SJCRH30 (cell line): ENCODE measurements around the gene STK32C. TPM values are rescaled to one million over a fixed set of nuclear protein-coding genes. Genes with fewer than 3 reads are reported as not detected.

Experiments
- DNase-seq, 2 experiments: peaks; one replicate each; pipeline ENCODE4 v3.0.0-alpha.2; 2015 to 2020
- H3K27ac ChIP-seq: fragments of 250-450 bp; sonication (Bioruptor Pico); 2 replicates; pipeline ENCODE4 v1.5.1; 2020; ENCODE audit warnings: mild to moderate bottlenecking, moderate library complexity
- H3K27me3 ChIP-seq: fragments of 250-450 bp; sonication (Bioruptor Pico); 2 replicates; pipeline ENCODE4 v1.5.1; 2020; ENCODE audit warnings: mild to moderate bottlenecking, moderate library complexity
- H3K36me3 ChIP-seq: fragments of 250-450 bp; sonication (Bioruptor Pico); 2 replicates; pipeline ENCODE4 v1.5.1; 2020; ENCODE audit warnings: mild to moderate bottlenecking, moderate library complexity
- H3K4me1 ChIP-seq: fragments of 250-450 bp; sonication (Bioruptor Pico); 2 replicates; pipeline ENCODE4 v1.5.1; 2020; ENCODE audit warnings: mild to moderate bottlenecking, moderate library complexity
- H3K4me3 ChIP-seq: fragments of 250-450 bp; sonication (Bioruptor Pico); 2 replicates; pipeline ENCODE4 v1.5.1; 2020; ENCODE audit warnings: mild to moderate bottlenecking, moderate library complexity
- H3K9me3 ChIP-seq: fragments of 250-450 bp; sonication (Bioruptor Pico); replicated peaks from 2 replicates; pipeline ENCODE4 v1.5.1; 2020; ENCODE audit warnings: mild to moderate bottlenecking, moderate library complexity
- total RNA-seq: library from RNA; depleted of rRNA; stranded (reverse); fragments of >200 nt; shearing (Covaris generic); gene quantifications from 2 replicates; pipeline ENCODE4 v1.2.3, GENCODE V29; 2014

The STK32C gene
- total RNA-seq, 1 experiment from 2014 or later: 4.2 TPM

DNA sequence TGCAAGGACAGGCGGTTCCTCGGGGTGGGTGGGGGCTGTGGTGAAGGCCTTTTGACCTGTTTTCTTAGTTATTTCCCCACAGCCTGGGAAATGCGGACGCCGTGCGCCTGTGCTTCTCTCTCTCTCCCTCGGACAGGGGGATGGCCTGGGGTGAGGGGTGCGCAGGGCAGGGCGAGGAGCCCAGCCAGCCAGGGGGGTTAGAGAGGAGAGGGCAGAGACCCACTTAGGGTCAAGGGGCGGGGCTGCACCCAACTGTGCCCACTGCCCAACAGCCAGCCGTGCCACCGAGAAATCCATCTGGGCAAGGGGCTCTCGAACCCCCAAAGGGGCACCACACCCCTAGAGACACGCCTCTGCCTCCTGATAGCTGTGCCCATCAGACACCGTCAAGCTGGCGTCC lies 67.2 kb downstream of the STK32C start:
- DNase-seq: no peak
- Histone ChIP-seq H3K36me3 (no peaks in the 10 kb centered on the region), H3K4me1 (no peaks in the 10 kb centered on the region), H3K9me3 (no peaks in the 10 kb centered on the region), H3K27me3 (no peaks in the 10 kb centered on the region), H3K4me3 (no peak overlapping the region), H3K27ac (no peak overlapping the region)

DNA sequence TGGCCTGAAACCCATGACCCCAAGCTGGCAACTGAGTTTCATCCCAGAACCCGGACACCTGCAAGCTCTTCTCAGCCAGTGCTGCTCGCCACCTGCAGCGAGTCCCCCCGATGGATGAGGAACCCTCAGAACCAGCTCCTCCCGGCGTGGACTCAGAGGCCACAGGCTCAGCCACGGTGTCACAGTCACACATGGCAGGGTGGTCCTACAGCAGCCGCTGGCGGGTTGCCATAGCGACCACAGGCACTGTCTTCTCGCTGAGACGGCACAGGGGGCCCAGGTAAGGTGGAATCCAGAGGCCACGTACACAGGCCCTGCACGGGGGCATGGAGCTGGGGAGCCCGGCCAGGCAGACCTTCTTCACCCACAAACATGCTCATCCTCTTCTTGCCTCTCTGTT lies 67.6 kb downstream of the STK32C start:
- DNase-seq: no peak
- H3K27me3 ChIP-seq: no peaks in the 10 kb centered on the region
- no peak overlapping the region for H3K4me3 ChIP-seq
- no peaks in the 10 kb centered on the region for H3K9me3 ChIP-seq
- H3K36me3 ChIP-seq: no peaks in the 10 kb centered on the region
- no peak overlapping the region for H3K27ac ChIP-seq
- no peaks in the 10 kb centered on the region for H3K4me1 ChIP-seq

DNA sequence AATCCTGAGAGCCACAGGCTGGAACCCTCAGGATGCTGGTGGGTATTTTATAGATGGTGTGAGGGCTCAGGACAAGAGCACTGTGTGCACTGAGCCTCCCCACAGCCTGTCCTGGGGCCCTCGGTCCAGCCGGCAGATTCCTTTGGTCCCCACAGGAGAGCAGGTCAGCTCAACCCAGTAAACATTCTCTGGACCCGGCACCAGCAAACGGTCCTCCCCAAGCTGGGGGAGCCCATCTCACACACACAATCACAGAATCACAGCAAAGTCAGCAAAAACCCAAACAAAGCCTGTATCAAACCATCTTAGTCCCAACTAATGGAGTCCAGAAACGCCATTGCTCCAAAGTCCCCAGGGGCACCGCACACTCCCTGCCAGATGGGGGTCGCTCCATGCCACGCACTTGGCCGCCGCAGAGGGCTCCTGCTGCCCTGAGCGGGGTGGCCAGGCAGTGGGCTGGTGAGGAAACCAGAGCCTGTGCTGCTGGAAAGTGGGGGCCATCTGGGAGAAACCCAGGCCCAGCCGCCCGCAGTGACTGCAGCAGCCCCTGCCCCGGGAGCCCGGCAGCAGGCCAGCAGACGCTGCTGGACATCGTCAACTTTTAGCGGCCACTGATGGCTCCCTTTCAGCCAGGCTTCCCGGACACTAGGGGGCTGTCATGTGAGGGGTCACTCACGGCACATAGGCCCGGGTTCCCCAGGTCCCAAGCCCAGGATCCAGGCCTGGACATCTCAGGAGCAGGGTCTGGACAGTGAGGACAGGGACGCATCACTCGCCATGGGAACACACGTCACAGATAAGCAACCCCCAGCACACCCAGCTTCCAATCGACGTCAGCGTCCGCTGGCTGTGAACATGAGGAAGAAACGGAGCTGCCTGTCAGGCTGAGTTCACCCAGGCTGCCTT lies 68.4 kb downstream of the STK32C start:
- Histone ChIP-seq H3K4me1 (no peaks in the 10 kb centered on the region), H3K9me3 (no peaks in the 10 kb centered on the region), H3K4me3 (no peak overlapping the region), H3K36me3 (no peaks in the 10 kb centered on the region), H3K27ac (no peak overlapping the region), H3K27me3 (no peaks in the 10 kb centered on the region)
- DNase-seq: no peak

DNA sequence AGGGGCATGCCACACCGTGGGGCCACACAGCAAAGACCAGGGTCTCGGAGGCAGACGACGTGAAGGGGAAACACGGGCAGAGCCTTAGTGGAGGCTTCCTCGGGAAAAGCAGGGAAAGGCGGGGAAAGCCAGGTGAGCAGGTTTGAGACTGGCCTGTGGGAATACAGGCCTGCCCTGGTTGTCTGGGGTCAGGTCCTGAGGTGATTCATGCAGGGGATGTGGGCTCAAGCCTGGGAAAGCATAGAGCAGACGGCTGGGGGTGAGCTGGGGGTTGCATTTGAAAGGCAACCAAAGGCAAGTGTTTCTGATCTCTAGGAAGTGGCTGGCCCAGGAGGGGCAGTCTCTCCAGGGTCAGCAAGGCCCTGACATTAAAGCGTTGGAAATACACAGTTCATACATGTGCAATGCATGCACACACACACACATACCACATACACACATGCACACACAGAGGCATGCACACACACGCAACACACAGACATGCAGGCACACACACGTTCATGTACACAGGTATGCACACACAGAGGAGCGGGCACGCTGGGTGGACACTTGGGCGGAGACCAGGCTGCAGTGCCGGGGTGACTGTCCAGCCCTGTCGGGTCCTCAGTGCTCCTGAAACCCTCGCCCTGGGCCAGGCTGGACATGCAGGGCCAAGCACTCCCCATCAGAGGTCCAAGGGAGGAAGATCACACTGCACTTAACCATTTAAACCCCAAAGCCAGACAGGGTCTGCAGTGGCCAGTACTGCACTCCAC lies 69.2 kb downstream of the STK32C start:
- H3K9me3 ChIP-seq: no peaks in the 10 kb centered on the region
- no peaks in the 10 kb centered on the region for H3K36me3 ChIP-seq
- no peak overlapping the region for H3K27ac ChIP-seq
- H3K4me1 ChIP-seq: peaks cover 2% of the 10 kb centered on the region; the same call in 1 of the 2 replicates
- no peak overlapping the region for H3K4me3 ChIP-seq
- DNase-seq: no peak
- H3K27me3 ChIP-seq: no peaks in the 10 kb centered on the region

DNA sequence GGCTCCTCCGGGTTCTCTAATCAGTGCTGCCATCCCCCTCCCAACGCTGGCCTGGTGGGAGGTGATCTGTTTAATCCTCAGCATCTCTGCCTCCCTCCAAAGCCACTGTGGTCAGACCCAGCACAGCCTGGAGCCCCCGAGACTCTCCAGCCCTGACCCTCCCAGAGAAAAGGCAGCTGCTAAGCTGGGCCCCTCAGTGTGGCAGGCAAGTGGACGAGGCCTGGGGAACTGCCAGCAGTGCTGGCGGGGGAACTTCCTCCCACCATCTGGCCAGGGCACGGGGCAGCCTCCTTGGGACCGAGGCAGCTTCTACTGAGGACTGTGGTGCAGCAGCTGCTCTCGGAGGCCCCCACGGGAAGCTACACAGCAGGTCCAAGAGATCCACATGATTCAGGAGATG lies 69.9 kb downstream of the STK32C start:
- no peak overlapping the region for H3K4me3 ChIP-seq
- H3K27me3 ChIP-seq: no peaks in the 10 kb centered on the region
- H3K9me3 ChIP-seq: no peaks in the 10 kb centered on the region
- peaks cover 2% of the 10 kb centered on the region; the same call in 1 of the 2 replicates for H3K4me1 ChIP-seq
- no peak for DNase-seq
- no peak overlapping the region for H3K27ac ChIP-seq
- no peaks in the 10 kb centered on the region for H3K36me3 ChIP-seq

DNA sequence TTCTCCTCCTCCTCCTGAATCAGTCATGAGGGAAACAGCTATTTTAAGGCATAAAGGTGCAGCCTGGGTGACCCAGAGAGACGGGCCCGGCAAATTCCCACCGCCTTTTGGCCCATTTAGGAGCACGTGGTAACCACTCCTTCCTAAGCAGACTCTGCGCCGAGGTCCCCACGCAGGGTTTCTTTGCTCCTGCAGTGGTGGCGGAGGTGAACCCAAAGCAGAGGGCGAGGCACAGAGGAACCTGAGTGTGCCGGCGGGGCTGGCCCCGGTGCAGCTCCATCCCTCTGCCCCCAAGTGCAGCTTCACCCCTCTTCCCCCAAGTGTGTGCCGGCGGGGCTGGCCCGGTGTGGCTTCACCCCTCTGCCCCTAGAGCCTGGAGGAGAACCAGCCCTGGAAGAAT lies 70.4 kb downstream of the STK32C start:
- peaks cover 2% of the 10 kb centered on the region; the same call in 1 of the 2 replicates for H3K4me1 ChIP-seq
- DNase-seq: no peak
- H3K27me3 ChIP-seq: no peaks in the 10 kb centered on the region
- H3K4me3 ChIP-seq: no peak overlapping the region
- H3K9me3 ChIP-seq: no peaks in the 10 kb centered on the region
- H3K36me3 ChIP-seq: no peaks in the 10 kb centered on the region
- H3K27ac ChIP-seq: no peak overlapping the region

DNA sequence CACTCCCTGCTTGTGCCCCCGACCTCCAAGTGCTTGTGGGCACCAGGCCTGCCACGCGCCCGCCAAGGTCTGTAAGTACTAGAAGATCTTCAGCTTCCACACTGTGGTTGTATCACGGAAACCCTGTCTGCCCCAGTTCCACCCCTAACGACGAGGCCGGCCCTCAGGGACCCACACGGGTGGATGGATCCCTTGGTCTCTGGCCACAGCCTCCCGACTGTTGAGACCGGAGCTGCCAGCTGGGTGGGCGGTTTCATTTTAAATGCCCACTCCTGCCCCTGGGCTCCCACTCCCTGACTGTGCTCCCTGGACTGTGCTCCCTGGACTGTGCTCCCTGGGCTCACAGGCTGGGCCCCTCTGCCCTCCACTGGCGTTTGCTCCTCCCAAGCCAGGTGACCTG lies 70.9 kb downstream of the STK32C start:
- Histone ChIP-seq H3K27ac (no peak overlapping the region), H3K4me1 (peaks cover 2% of the 10 kb centered on the region; the same call in 1 of the 2 replicates), H3K27me3 (no peaks in the 10 kb centered on the region), H3K36me3 (no peaks in the 10 kb centered on the region), H3K4me3 (no peak overlapping the region), H3K9me3 (no peaks in the 10 kb centered on the region)
- DNase-seq: no peak

DNA sequence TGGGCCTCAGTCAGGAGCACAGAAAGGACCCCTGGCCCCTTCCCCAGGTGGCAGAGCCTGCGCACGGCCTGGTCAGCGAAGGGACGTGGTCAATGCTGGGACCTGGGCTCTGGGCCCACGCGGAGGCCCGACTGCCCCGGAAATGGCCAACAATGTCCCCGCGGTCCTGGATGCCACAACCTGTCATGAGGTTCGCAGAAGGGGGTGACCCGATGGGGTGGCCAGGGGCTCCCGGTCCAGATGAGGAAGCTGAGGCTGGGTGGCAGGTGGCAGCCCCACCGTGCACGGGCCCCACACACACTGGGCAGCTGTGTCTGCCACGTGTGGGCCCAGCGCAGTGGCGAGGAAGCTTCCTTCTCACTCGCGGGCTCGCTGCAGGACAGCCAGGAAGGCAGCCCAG lies 71.6 kb downstream of the STK32C start:
- DNase-seq: no peak
- no peak overlapping the region for H3K27ac ChIP-seq
- no peaks in the 10 kb centered on the region for H3K9me3 ChIP-seq
- H3K4me1 ChIP-seq: peaks cover 2% of the 10 kb centered on the region; the same call in 1 of the 2 replicates
- no peak overlapping the region for H3K4me3 ChIP-seq
- no peaks in the 10 kb centered on the region for H3K27me3 ChIP-seq
- H3K36me3 ChIP-seq: no peaks in the 10 kb centered on the region

DNA sequence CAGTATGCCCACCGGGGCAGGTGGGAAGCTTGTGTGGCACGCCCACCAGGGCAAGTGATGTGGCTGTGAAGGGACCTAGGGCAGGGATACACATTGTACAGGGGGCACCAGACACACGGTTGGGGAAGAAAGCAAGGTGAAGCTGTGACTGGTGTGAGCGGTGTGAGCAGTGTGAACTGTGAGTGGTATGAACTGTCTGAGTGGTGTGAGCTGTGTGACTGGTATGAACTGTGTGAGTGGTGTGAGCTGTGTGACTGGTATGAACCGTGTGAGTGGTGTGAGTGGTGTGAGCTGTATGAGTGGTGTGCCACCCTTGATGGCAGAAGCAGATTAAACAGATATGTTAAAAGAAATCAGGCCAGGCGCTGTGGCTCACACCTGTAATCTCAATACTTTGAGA lies 72.9 kb downstream of the STK32C start:
- no peaks in the 10 kb centered on the region for H3K27me3 ChIP-seq

DNA sequence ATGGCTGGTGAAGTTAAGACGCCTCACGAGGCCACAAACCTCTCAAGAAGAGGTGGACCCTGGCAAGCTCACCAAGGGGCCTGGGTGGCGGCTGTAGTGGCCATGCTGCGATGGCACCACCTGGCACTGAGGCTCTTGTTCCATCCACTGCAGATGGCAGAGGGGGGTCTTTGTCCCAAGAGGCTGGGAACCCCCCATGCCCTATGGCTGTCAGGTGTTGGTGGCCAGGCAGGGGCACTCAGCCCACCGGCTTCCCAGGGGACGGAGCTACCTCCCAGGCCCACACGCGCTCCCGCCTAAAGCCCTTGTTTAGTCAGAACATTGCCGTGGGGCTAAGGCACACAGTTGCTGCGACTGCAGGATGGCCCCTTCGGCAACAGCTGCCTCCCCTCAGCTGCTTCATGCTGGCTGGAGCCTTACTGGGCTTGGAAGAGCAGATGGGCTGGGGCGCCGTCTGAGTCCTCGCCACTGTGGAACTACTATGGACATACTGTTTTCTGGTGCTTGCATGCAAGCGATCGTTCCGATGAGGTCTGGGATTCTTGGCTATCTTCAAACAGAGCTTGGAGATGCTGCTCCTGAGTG lies 74.2 kb downstream of the STK32C start:
- H3K27me3 ChIP-seq: no peaks in the 10 kb centered on the region
- H3K4me3 ChIP-seq: no peak overlapping the region
- H3K4me1 ChIP-seq: peaks cover 2% of the 10 kb centered on the region; the same call in 1 of the 2 replicates
- no peaks in the 10 kb centered on the region for H3K36me3 ChIP-seq
- H3K27ac ChIP-seq: no peak overlapping the region
- peak; percentile 62 to 70 for DNase-seq
- no peaks in the 10 kb centered on the region for H3K9me3 ChIP-seq

More for the DNA sequence above, 72.9 kb downstream of the STK32C start:
- H3K4me3 ChIP-seq: no peak overlapping the region
- no peak overlapping the region for H3K27ac ChIP-seq
- peaks cover 2% of the 10 kb centered on the region; the same call in 1 of the 2 replicates for H3K4me1 ChIP-seq
- H3K9me3 ChIP-seq: no peaks in the 10 kb centered on the region
- no peaks in the 10 kb centered on the region for H3K36me3 ChIP-seq
- no peak for DNase-seq

DNA sequence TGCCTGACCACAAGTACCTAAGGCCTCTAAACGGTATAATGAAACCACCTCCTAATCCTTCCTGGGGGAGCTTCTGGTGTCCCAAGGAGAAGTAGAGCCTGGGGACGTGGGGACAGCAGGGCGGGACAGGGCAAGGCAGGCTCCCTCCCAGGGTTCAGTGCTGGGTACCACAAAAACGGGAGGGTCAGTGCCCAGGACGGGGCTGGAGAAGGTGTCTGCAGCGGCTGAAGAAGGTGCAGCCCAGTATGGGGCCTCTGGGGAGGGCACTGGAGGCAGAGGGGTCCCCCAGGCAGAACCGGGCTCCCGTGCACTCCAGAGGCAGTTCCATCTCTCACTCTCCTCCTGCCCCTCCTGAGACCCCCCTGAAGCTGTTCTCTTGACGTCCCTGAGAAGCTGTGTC lies 74.8 kb downstream of the STK32C start:
- no peaks in the 10 kb centered on the region for H3K9me3 ChIP-seq
- no peaks in the 10 kb centered on the region for H3K27me3 ChIP-seq
- no peaks in the 10 kb centered on the region for H3K36me3 ChIP-seq
- peaks cover 2% of the 10 kb centered on the region; the same call in 1 of the 2 replicates for H3K4me1 ChIP-seq
- no peak overlapping the region for H3K27ac ChIP-seq
- H3K4me3 ChIP-seq: no peak overlapping the region
- DNase-seq: no peak

DNA sequence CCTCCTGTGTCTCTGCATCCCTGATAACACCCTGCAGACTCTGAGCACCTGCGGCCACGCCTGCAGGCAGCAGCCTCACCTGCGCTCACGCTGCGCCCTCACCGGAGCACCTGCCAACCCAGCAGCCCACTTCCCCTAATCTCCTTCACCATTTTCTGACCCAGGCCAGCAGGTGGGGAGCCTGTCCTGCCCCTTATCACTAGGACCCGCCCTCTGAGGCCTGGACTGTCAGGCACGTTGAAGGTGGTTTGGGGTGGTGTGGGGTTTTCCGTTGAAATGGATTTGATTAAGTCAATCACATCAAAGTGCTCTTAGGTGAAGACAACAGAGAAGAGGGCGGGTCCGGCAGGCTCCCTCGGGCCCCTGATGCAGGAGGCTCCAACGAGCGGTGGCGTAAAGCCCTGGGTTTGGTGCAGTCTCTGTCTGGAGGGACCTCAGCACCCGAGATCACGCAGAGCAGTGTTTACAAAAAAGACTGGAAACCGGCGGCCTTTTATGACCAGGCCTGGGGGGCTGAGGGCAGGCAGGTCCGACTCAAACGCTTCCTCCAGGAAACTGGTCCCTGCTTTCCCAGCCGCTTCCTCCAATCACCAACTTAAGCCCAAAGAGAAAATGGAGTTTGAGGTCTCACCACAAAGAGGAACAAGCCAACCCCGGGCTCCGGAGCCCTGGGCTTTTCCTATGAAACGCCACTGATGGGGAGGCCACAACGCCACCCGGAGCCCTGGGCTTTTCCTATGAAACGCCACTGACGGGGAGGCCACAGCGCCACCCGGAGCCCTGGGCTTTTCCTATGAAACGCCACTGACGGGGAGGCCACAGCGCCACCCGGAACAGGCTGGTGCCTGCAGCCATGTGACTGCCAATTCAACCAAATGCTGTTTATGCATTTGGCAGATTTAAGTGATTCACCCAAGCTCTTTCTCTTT lies 75.5 kb downstream of the STK32C start:
- no peaks in the 10 kb centered on the region for H3K9me3 ChIP-seq
- no peak overlapping the region for H3K4me3 ChIP-seq
- H3K4me1 ChIP-seq: peaks cover 2% of the 10 kb centered on the region; the same call in 1 of the 2 replicates
- H3K36me3 ChIP-seq: no peaks in the 10 kb centered on the region
- H3K27ac ChIP-seq: no peak overlapping the region
- no peaks in the 10 kb centered on the region for H3K27me3 ChIP-seq
- no peak for DNase-seq

DNA sequence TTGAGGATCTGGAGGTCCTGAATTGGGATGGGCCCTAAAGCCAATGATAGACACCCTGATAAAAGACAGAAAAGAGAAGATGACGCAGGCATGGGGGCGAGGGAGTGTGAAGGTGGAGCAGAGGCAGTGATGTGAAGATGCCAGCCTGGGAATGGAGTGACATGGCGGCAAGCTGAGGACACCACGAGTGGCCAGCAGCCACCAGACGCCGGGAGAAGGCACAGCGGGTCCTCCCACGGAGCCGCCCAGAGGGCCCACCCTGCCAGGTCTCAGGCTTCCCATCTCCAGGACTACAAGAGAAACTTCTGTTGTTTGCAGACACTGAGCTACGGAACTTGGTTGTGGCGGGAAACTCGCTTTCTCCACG lies 76.1 kb downstream of the STK32C start:
- H3K27ac ChIP-seq: no peak overlapping the region
- no peaks in the 10 kb centered on the region for H3K9me3 ChIP-seq
- DNase-seq: no peak
- no peak overlapping the region for H3K4me3 ChIP-seq
- no peaks in the 10 kb centered on the region for H3K27me3 ChIP-seq
- H3K4me1 ChIP-seq: peaks cover 2% of the 10 kb centered on the region; the same call in 1 of the 2 replicates
- no peaks in the 10 kb centered on the region for H3K36me3 ChIP-seq

DNA sequence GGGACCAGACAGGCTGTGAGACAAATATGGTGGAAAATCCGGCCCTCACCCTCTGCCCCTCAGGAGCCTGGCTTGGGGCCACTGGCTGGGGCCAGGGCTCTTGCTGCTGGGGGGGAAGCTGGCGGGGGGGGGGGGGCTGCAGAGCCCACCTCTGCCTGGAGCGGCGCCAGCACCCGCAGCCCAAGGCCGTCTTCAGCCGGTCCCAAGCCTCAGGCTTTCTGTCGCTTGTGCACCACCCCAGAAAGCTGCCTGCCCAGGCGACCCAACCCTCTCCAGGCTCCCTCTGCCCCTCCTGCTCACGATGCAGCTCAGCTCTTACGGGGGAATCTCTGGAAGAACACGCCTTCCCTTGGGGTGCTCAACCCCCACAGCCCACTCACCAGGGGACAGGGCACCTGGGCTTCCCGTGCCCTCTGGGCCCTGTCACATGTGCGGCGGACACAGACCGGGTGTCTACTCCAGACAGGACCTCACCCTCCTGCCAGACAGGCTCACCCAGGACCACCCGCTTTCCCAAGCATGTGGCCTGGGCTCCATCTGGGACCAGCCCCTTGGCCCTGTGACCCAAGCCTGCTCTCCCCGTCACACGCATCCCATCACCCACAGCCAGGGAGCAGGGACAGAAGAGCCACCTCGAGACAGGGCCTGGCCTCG lies 77.1 kb downstream of the STK32C start:
- Histone ChIP-seq H3K4me3 (no peak overlapping the region), H3K36me3 (no peaks in the 10 kb centered on the region), H3K27me3 (no peaks in the 10 kb centered on the region), H3K27ac (no peak overlapping the region), H3K9me3 (no peaks in the 10 kb centered on the region), H3K4me1 (peaks cover 2% of the 10 kb centered on the region; the same call in 1 of the 2 replicates)
- DNase-seq: no peak
